HG03066 (cell line): ENCODE measurements around the gene KNOP1.

Experiments
- ATAC-seq: cut with Tn5 transposase; IDR thresholded peaks from one replicate; pipeline ENCODE4 v1.9.1; 2021; ENCODE audit warnings: low read depth; ENCODE audit not compliant: unreplicated experiment

The KNOP1 gene

DNA sequence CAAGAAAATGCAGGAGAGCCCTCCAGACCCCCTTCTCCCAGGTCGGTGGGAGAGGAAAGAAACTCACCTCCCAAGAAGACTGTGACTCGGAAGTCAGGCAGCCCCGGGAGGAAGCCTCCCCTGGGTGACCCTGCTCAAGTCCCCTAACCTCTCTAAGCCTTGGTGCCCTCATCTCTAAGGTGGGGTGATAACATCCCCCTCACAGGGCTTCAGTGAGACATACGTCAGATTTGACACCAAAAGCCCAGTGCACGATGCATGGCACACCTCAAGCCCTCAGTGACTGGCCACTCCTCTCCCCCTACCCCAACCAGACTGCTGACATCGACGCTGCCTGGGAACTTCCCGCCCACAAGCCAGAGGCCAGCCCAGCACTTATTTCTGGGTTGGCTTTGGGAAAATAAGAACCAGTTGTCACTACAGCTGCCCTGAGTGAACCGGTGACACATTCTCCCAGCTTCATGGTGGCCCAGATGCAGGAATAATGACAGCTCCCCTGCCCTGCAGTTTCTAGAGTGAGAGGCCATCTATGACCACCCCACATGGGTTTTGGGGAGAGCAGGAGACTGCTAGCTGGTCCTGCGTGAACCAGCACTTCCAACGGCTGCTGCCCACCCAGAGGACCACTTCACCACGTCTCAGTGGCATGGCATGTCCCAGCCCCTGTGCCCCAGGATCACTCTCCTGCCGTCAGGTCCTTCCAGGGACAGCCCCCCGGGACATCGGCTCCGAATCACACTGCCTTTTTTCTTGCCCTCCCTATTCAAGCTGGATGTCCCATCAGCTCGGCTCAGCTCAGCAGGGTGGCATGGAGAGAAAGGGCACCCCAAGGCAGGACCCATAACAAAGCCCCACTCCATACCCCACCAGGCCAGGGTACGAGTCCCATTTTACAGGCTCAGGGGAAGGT, 9.5 kb downstream of the KNOP1 start:
- no peak for ATAC-seq

DNA sequence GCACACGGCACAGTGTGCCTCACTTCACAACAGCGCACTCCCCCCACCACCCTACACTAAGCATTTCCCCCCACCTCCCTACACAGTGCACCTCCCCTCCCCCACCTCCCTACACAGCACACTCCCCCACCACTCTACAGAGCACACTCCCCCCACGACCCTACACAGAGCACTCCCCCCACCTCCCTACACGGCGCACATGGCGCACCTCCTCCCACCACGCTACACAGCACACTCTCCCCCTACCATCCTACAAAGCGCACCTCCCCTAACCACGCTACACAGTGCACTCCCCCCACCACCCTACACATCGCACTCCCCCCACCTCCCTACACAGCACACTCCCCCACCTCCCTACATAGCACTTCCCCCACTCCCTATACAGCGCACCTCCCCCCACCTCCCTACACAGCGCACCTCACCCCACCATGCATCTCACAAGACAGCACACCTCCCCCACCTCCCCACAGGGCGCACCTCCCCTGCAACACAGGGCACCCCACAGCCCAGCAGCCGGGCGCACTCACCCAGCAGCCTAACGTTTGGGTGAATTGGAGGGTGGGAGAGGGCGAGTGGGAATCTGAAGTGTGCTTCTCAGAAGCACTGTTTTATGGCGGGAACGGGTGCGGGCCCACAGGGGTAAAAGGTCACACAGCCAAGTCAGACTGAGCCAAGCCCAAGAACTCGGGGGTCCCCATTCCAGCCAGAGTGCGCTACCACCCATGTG, 10.3 kb downstream of the KNOP1 start:
- no peak for ATAC-seq

DNA sequence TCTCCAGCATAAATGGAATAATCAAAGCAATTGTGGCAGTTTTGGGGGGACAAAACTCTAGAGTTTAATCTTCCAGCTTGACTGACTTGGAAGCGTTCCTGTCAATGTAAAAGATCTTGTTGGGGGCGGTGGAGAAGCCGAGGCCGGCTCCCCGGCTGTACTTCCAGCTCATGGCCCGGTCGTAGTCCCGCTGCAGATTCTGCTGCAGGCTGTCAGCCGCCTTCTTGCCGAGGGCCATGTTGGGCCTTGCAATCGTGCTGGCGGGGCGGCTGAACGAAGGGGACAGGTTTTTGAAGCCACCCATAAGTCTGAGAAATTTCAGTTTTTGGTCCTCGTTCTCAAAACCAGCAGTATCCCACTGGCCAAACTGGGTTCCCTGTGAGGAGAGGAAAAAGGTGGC, 11.2 kb downstream of the KNOP1 start:
- no peak for ATAC-seq

DNA sequence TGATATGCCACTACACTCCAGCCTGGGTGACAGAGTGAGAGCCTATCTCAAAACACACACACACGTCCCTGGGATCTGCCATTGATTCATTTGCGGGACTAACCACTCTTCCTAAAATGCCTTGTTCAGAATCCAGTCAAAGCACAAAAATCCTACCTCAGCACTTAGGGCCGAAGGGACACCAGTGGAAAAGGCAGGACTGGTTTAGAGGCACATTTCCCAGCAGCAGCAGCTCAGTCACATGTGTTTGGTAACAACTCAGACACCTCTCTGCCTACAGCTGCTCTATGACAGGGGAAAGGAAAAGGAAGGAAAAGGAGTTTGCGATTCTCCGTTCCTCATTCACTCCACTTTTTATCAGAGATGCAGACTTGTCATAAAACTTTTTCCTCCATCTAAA, 12.2 kb downstream of the KNOP1 start:
- no peak for ATAC-seq

DNA sequence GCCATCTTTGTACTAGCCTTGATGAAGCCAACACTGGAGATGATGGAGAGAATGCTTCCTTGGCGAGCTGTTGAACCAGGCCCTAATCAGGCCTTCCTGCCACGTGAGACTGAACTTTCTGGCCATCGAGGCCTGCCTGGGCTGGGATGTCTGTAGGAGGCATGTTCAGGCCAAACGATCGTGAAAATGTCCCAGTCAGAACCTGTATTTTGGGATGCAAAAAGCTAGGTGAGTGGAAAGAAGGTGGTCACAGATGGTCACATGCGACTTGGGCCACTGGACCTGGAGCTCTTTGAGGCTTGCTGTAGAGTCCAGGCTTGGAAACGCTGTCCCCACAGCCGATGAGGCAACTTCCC, 12.9 kb downstream of the KNOP1 start:
- ATAC-seq: no peak

DNA sequence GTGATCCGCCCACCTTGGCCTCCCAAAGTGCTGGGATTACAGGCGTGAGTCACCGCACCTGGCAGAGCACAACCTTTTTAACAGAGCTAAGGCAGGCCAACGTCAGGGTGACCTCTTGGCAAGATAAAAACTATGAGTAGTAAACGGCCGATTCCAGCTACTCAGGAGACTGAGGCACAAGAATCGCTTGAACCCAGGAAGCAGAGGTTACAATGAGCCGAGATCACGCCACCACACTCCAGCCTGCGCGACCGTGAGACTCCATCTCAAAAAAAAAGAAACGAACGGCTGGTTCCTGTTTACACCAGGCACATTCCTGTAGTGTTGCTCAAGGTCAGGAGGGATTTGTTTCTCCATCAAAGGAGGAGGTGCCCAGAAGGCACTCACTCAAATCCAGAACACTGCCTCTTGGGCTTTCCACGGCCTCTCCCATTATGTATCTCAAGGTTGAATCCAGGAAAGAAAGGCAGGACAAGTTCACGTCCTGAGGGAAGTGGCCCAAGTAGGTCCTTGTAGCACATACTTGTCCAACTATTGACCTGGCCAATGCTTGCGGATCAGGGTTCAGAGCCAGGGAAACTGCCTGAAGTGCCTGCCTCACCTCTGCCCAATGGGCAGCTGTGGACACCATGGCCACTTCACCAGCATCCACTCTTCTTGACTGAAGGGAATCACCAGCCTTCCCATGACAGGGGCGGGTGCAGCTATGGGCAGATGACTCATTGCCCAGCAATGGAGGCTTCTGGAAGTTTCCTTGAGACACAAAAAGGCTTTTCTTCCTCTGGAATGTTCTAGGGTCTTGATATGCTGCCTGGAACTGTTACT, 13.5 kb downstream of the KNOP1 start:
- ATAC-seq: no peak

DNA sequence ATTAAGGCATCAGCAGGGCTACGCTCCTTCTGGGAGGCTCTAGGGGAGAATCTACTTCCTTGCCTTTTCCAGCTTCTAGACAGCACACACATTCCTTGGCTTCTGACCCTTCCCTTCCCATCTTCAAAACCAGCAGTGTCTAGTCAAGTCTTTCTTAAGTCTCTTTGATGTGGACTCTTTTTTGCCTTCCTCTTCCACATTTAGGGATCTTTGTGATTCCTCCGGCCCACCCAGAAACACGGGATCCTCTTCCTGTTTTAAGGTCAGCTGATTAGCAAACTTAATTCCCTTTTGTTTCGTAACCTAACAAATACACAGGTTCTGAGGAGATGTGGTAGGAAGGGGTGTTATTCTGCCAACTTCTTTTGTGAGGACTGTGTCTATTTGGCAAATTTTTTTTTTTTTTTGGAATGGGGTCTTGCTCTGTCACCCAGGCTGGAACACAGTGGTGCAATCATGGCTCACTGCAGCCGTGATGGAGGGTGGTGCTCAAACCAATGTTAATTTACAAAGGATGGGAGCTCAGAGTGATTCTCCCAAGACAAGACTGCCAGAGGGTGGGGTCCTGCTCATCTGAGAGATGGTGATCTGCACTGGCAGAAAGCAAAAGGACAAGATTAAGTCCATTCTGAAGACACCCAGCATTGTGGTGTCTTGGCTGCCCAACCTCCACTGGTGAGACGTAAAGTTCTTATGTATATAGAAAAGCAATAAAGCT, 14.7 kb downstream of the KNOP1 start:
- no peak for ATAC-seq

DNA sequence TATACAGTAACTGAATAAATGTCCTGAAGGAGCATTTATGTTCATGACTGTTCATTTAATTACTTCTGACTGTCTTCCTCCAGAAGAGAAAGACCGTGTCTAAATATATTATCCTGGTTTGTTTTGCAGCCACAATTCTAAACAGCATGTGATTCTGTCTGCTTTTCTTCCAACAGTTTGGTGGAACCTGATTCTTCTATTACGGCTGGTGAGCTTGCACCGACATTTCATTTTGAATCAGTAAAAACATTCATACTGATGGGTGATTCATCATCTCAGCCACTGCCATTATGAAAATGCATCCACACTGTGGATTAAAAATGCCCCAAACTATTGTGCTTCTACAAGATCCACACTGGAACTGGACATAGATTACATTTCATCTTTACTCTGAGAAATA, 16.9 kb downstream of the KNOP1 start:
- no peak for ATAC-seq

DNA sequence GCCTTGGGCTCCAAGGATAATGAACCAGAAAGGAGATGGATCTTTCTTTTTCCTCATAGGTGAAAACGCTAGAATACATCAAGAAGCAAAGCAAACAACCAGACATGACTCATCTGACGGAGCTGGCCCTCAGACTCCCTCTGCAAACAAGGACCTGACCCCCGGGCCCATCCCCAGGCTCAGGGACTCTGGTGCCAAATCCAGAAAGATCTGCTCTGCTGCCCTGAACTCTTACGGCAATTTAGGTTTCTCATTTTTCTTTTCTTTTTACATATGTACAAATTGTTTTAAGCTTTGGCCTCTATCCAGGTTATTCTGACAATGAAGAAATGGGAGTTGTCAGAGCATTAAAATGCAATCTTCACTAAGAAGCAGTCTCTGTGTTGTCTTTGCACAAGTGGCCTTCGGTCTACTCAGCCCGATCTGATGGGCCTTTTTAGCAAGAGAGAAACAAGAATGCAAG, 17.7 kb downstream of the KNOP1 start:
- no peak for ATAC-seq

DNA sequence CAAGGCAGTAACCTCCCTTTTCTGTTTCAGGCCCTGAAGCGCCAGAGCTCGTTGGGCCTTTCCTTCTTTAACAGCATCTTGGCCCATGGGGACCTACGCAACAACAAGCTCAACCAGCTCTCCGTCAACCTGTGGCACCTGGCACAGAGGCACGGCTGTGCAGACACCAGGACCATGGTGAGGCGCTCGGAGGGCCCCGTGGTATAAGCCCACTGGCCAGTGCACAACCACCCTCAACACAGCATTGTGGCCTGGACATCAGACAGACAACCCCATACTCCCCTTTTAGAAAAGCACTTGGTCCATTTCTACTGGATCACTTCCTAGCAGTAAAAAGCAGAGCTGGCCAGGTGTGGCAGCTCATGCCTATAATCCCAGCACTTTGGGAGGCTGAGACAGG, 18.6 kb downstream of the KNOP1 start:
- ATAC-seq: no peak

DNA sequence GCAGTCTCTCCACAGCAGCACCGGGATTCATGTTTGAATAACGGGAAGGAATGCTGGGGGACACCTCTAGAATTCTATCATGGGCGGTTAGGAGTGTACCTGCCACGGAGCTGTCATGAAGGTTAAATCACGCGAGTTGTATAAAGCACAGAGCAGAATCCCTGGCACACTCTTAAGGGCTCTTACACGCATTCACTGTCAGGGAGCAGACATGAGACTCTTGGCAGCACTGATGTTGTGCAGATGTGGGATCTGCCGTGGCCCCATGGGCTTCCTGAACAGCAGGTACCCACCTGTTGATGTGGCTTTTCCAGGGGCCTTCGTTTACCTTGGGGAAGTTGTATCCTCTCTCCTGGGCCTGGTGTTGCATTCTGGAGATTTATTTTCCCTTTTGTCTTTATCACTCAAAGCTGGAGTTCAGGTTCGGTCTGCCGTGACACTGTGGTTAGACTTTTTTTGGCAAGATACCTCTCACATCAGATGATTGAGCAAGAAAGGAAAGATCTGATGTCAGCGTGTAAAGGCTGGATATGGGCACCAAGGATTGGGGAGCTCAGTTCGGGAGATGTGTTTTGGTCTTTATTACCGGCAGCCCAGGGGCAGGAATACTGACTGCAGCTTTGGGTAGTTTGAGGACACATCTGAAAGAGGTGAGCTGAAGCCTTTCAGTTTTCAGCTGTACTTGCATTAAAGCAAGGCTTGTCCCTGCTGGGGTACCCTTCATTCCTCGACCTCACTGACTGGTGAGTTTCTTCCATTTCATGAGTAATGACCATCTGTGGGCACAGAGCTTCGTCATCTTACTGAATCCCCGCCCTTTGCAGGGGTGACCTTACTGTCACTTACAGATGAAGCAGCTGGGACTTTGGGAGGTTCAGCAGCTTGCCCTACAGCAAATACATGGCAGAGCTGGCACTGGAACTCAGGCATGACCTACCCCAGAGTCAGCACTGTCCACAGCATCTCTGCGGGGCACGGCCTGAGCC, 19.3 kb downstream of the KNOP1 start:
- ATAC-seq: no peak

DNA sequence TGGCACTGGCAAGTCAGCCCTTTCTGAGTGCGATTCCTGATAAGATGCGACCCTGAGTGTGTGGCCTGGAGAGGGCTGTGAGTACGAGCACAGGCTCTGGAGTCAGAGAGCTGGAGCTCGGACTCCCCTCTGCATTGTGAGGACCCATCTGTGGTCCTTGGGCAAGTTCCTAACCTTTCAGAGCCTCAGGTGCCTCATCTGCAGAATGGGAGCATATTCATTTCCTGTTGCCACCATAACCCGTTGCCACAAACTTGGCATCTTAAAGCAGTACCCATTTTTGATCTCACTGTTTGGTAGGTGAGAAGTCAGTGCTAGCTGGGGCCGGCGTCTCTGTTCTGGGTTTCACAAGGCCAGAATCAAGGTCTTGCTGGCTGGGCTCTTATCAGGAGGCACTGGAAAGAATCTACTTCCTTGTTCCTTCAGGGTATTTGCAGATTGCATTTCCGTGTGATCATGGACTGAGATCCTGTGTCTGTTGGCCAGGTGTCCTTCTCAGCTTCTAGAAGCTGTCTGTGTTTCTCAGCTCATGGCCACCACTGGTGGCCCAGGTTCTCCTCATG, 20.2 kb downstream of the KNOP1 start:
- ATAC-seq: no peak

DNA sequence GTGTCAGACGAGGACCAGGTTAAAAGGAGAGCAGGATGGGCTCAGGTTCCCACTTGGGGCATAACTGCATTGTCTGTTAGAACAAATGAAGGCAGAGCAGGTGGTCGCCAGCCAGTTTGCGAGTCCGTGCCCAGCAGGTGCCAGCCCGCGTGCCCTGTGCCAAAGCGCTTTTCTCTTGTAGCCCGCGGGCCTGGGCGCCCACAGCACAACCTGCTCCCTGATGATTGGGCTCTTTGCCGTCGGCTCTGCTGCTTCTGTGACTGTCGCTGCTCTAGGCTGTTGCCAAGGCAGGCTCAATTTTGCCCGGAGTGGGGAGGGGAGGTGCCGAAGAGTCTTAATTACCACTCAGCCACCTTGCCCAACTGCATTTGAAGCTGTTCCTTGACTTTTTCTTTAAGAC, 21.1 kb downstream of the KNOP1 start:
- no peak for ATAC-seq

DNA sequence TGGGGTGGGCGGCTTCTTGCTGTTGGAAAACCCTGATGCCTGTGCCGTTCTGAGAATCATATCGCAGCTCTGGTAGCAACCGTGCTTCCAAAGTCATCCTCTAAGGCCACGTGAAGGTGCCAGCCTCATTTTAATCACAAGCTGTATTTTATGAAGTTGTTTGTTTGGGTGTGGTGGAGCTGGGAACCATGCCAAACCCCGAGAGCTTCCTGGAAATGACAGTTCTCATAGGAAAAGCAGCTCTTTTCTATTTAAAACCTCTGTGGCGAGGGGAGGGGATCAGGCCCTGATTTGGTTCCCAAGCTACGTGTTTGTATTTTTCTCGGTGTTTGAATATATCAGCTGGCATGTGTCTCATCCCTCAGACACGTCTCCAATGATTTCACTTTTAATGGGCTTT, 21.7 kb downstream of the KNOP1 start:
- ATAC-seq: no peak

DNA sequence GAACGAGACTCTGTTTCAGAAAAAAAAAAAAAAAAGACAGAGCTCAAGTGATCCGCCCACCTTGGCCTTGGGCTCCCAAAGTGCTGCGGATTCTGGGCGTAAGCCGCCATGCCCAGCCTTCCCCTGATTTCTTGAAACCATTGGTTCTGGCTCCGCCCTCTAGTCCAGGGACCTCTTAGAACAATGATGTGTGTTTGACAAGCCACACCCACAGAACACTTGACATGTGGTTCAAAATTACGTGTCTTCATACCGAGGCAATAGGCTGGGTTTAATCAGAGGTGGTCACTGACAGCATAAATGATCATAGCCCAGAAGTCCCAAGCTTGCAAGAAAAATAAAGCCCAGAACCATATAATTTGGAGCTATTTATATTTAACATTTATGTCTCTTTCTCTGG, 23.0 kb downstream of the KNOP1 start:
- no peak for ATAC-seq

DNA sequence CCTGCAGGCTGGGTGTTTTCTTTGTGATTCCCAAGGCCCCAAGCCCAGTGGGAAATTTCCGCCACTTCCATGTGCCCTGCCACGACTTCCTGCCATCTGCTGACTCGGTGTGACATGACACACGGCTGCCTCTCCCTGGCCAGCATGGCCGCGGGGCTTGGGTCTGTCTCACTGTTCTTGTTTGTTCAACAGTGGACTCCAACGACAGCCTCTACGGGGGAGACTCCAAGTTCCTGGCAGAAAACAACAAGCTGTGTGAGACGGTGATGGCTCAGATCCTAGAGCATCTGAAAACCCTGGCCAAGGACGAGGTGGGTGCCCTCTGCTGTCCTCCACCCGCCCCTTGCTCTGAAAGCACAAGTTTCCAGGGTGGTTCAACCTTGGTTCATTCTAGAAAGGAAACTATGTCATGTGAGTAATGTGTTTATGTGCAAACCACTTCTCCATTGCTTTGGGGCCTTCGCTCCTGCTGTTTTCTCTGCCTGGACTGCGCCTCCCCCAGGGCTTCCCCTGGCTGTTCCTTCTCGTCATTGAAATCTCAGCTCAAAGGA, 26.8 kb downstream of the KNOP1 start:
- ATAC-seq: no peak

DNA sequence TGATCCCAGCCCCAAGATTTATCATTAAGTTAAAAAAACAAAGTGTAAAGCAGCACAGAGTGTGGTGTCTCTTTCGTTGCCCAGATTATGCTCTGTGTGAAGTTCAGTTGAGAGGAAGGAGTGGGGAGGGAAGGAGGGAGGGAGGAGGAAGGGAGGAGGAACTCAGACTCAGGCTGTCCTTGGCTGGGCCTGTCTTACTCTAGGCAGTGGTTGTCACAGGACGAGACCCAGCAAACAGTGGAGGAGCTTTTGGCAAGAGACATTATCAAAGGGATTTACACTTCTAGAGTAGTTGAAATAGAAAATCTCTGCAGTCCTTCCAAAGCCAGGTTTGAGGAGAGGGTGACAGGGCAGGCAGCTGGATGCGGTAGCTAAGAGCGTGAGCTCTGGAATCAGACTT, 27.8 kb downstream of the KNOP1 start:
- no peak for ATAC-seq

DNA sequence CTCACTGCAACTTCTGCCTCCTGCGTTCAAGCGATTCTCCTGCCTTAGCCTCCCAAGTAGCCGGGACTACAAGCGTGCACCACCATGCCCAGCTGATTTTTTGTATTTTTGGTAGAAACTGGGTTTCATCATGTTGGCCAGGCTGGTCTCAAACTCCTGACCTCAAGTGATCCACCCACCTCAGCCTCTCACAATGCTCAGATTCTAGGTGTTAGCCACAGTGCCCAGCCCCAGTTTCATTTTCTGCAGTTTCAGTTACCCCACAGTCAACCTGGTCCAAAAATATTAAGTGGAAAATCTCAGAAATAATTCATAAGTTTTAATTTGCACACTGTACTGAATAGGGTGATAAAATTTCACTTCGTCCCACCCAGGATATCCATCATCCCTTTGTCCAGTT, 28.7 kb downstream of the KNOP1 start:
- no peak for ATAC-seq
